ENCODE data around the gene ITGAE. TPM values are rescaled to one million over a fixed set of nuclear protein-coding genes. Genes with fewer than 3 reads are reported as not detected.
A peak's percentile ranks its signal among the peaks of the same experiment; 100 is the strongest.
"Not testable (repeated sequence)": the region's sequence is repeated elsewhere in the genome, so short reads cannot be mapped to it uniquely, and the experiment has no call there.

The ITGAE gene
- total RNA-seq, 1 donor from 2014 or later: 17.4 TPM

DNA sequence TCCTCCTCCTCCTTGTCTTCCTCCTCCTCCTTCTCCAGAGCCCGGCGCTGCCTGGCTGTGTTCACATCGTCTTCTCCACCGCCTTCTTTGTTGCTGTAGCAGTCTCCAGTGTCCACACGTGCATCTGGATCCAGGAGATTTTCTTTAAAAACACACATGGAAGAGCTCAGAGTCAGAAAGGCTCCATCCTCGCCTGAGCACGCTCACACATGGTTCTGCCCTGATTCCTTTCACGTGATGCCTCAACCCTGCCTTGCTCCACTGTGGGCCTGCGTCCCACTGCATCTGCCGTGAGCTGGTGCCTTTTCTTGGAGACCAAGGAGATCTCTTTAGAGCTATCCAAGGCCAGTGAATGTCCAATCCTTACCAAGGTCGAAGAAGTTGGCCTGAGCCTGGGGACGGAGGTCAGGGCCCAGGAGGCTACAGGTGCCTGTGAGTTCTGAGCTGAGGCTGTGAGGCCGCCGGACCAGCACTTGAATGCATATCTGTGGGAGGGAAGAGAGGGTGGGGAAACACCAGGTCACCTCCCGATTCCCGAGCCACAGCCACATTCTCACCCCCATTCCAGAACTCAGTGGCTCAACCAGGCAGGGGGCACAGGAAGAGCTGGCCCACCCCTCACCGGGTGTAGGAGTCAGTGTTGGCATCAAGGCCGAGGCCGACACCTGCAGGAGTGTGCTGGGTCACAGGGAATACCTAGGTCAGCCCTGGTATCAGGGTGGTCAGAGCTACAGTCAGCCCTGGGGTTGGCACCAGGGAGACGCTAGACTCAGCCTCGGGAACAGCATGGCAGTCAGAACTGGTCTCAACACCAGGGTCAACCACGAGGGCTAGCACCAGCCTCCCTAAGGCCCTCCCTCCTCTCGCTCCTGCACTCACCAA lies 39.7 kb downstream of the ITGAE start:
- DNase-seq: no peak

- DNase-seq: no peak
Measured at GRCh38 chr17:3759597-3760216, 41.3 kb downstream of the ITGAE start.

- no peak for DNase-seq
Measured at GRCh38 chr17:3755335-3756030, 45.5 kb downstream of the ITGAE start.

- peak; percentile 19 for DNase-seq
Measured at GRCh38 chr17:3754458-3755334, 46.3 kb downstream of the ITGAE start.

DNA sequence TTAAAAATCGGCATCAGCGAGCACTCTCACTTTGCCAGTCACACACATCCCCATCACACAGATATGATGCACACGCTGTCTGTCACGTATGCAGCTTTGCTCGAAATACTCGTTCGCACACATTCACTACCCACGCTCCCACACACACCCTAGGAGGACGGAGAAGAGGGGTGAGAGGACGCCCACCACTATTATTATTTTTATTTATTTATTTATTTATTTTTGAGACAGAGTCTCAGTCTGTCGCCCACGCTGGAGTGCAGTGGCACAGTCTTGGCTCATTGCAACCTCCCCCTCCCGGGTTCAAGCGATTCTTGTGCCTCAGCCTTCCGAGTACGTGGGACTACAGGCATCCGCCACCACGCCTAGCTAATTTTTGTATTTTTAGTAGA lies 46.9 kb downstream of the ITGAE start:
- DNase-seq: no peak

GRCh38 chr17:3753624-3754023 lies 47.4 kb downstream of the ITGAE start:
- no peak for DNase-seq

DNA sequence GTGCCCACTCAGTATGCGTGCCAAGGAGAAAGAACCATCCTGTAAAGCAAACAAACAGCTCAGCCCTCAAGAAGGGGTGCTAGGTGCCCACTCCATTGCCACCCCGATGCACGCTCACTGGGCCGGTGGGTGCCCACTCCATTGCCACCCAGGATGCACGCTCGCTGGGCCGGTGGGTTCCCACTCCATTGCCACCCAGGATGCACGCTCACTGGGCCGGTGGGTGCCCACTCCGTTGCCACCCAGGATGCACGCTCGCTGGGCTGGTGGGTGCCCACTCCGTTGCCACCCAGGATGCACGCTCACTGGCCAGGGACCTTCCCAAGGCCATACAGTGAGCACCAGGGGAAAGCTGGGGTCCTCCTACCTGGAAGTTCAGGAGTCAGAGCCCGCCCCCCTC lies 49.2 kb downstream of the ITGAE start:
- DNase-seq: no peak

DNA sequence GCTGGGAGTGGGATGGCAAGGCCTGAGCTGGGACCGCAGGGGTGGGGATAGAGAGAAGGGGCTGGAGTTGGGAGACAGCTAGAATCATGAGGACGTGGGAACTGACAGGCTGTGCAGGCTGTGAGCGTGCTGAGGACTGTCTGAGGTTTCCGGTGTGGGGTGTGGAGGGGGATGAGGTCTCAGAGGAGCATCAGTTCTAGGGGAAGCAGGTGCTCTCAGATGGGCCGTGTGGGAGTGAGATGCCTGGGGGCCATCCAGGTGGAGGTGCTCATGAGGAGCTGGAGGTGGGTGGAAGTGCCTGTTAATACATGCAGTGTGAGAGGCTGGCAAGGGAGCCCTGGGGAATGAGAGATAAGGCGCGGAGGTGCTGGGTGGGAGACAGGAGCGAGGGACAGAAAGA lies 50.1 kb downstream of the ITGAE start:
- DNase-seq: no peak

DNA sequence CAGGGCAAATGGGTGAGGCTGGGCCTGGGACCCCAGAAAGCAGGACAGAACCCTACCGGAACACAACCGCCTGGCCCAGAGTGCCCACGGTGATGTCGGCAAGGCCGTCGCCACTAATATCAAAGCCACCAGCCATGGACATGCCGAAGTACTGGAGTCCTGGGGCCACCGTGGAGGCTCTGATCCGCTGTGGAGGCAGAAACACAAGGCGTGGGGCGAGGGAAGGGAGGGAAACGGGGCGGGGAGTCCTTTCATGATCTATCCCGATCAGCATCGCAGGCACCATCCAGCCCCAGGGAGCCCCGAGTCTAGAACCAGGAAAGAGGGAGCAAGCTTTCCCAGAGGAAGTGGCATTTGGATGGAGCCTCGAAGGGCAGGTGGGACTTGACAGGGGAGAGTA lies 50.7 kb downstream of the ITGAE start:
- no peak for DNase-seq

DNA sequence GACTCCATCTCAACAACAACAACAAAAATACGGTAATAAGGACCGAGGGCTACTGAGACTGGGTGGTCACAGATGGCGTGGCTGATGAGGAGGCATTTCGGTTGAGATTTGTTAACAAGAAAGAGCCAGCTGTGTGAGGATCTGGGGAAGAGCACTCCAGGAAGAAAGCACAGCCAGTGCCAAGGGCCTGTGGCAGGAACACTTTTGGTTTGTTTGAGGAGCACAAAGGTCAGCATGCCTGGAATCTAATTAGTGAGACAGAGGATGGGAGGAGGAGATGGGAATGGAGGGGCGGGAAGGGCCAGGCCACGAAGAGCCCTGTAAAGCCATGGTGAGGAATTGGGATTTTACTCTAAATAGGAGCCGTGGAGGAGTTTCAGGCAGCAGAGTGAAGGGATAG lies 52.4 kb downstream of the ITGAE start:
- DNase-seq: no peak

DNA sequence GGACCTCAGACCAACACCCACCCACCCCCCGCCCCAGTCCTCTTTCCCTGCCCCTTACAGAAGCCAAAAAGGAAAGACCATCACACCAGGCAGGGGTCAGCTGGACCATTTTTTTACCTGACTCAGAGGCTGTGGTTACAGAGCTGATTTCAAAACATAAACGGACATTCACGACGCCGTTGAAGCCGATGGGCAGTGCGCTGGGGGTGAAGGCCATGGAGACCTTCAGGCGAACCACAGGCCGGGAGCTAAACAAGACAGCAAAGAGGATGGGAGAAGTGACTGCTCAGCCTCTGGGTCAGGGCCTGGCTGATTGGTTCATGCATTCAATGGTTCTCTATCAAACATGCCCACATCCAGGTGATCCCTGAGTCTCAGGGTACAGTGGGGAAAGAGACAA lies 53.2 kb downstream of the ITGAE start:
- no peak for DNase-seq

DNA sequence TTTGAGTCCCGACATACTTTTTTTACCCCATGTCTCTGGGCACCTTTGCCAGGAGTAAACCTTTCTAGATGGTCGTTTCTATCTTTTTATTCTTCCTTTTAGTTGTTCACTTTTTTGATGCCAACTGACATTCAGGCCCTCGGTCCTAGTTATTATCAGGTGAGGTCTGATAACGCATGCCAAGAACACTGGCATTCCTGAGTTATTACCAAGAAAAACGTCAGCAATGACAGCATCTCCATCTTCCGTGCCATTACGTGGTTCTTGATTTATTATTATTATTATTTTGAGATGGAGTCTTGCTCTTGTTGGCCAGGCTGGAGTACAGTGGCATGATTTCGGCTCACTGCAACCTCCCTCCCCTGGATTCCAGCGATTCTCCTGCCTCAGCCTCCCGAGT lies 55.9 kb downstream of the ITGAE start:
- no peak for DNase-seq

DNA sequence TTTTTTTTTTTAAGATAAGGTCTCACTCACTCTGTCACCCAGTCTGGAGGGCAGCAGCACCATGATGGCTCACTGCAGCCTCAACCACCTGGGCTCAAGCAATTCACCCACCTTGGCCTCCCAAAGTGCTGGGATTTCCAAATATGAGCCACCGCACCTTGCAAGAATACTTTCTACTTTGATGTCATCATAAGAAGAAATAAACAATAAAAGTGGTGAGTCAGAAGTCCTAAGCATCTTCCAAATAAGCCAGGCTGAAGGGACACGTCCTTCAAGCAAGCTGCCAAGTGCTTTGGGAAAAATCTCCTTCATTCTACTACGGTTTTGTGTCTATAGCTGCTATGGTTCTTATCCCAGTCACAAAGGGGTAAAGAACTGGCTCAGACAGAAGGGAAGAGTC lies 57.0 kb downstream of the ITGAE start:
- DNase-seq: no peak

GRCh38 chr17:3740611-3741073 lies 60.3 kb downstream of the ITGAE start:
- DNase-seq: no peak

GRCh38 chr17:3739422-3740124 lies 61.4 kb downstream of the ITGAE start:
- DNase-seq: no peak

DNA sequence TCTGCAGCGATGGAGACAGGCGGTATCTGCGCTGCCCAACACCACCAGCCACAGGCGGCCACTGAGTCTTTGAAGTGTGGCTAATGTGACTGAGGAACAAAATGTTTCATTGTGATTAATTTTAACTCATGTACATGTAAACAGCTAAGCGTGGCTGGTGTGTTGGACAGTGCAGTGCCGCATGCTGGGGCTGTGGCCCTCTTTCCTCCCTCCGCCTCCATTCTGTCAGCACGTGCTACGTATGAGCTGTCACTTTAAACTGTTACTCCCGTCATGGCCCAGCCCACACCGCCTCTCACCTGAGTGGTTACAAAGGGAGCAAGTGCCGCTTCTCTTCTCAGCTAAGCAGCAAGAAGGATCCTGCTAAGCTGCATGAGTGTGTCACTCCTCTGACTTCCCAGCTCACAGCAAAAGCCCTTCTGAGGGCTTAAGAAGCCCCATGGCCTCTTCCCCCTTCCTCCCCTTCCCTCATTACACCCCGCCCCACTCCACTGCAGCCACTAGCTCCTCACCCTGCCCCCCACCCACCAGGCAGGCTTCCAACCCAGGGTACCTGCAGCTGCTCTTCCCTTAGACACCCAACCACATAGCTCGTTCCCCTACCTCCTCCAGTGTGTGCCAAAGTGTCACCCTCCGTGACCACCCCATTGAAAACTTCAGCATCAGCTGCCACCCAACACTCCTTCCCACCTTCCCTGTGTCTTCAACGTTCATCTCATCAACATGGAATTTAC lies 62.3 kb downstream of the ITGAE start:
- DNase-seq: no peak

DNA sequence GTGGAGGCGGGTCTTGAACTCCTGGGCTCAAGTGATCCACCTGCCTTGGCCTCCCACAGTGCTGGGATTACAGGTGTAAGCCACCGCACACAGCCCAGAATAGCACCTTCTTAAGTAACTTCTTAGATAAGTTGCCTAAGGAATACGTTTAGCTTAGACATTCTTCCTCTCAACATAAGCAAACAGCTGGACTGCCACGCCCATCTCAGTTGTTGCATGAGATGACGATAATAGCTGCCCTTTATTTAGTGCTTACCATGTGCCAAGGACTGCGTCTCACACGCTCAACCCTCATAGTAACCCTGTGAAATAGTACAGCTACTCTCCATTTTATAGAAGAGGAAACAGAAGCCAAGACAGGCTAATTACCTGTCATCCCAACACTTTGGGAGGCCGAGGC lies 65.5 kb downstream of the ITGAE start:
- no peak for DNase-seq

DNA sequence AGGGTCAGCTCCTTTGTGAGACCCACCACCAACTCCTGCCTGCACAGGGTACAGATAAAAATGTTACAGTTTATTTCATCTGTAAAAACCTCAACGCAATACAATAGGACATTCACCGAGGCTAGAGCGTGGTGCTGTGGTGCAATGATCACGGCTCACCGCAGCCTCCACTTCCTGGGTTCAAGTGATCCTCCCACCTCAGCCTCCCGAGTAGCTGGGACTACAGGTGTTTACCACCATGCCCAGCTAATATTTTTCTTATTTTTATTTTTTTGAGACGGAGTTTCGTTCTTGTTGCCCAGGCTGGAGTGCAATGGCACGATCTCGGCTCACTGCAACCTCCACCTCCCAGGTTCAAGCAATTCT lies 66.1 kb downstream of the ITGAE start:
- not testable (repeated sequence) for DNase-seq

GRCh38 chr17:3732210-3732621 lies 68.8 kb downstream of the ITGAE start:
- no peak for DNase-seq

- no peak for DNase-seq
Measured at GRCh38 chr17:3730881-3731429, 70.0 kb downstream of the ITGAE start.

DNA sequence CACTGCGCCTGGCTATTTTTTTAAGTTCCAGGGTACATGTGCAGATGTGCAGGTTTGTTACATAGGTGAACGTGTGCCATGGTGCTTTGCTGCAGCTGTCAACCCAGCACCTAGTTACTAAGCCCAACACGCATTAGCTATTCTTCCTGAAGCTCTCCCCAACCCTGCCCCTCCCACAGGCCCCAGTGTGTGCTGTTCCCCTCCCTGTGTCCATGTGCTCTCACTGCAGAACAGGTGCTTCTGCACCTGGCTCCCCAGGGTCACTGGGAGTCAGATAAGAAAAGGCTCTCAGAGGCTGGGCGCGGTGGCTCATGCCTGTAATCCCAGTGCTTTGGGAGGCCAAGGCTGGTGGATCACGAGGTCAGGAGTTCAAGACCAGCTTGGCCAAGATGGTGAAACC lies 71.1 kb downstream of the ITGAE start:
- DNase-seq: no peak
